Mucosa of descending colon (tissue), 3 donors: Measurements from ENCODE around the gene WDHD1. TPM values are rescaled to one million over a fixed set of nuclear protein-coding genes. Genes with fewer than 3 reads are reported as not detected.
"Not testable (repeated sequence)": the region's sequence is repeated elsewhere in the genome, so short reads cannot be mapped to it uniquely, and the experiment has no call there.

Source experiments
- ATAC-seq: fragments of 200-7000 bp; cut with Tn5 transposase; one replicate; pipeline ENCODE4 v1.9.1; 2020; ENCODE audit warnings: mild to moderate bottlenecking, moderate library complexity
- DNase-seq, 3 donors: peaks; one replicate each; pipeline ENCODE4 v3.0.0-alpha.2; 2020
- H3K36me3 ChIP-seq: fragments of 200-600 bp; one replicate; pipeline ENCODE4 v1.8.0; 2021; ENCODE audit warnings: low read depth, mild to moderate bottlenecking
- H3K4me1 ChIP-seq: fragments of 200-600 bp; one replicate; pipeline ENCODE4 v1.8.0; 2021; ENCODE audit warnings: low read depth, mild to moderate bottlenecking
- H3K4me3 ChIP-seq: fragments of 200-600 bp; one replicate; pipeline ENCODE4 v1.8.0; 2021; ENCODE audit warnings: mild to moderate bottlenecking
- H3K9me3 ChIP-seq: fragments of 200-600 bp; one replicate; pipeline ENCODE4 v1.8.0; 2021; ENCODE audit warnings: mild to moderate bottlenecking
- intact Hi-C, 2 donors: fragments of 100-400 bp; cut with DNase I in 1 of 2; cut with micrococcal nuclease in 1 of 2; formaldehyde crosslinking; loops; one replicate each; pipeline versions ENCODE4 v1.11.0 to v1.11.1; 2022; cut with DNase I, micrococcal nuclease
- total RNA-seq, 3 donors: library from RNA; stranded (reverse); fragmentation: NEBNext Ultra II Directional in 2 of 3; extraction: Animal tissue kit (Norgen Biotek cat#: 25700) in 2 of 3; gene quantifications; one replicate each; pipeline versions ENCODE4 v1.2.1 to v1.2.4, GENCODE V29; 2021 to 2023
- TF ChIP-seq, protein P1 (sequence below): fragments of 200-600 bp; IDR thresholded peaks from one replicate; pipeline ENCODE4 v1.8.0; 2022; ENCODE audit warnings: antibody characterized with exemption, mild to moderate bottlenecking
- donor health status: DM: no; HTN: no; CAD: no; lungs with moderate emphysema.
- donor health status: DM: no; HTN: no; CAD: no.
- donor health status: DM: no; HTN: yes; CAD: no.

The WDHD1 gene
- total RNA-seq, 3 donors from 2014 or later: 2.6 to 6.5 (median 3.4) TPM

- DNase-seq (no peak), ATAC-seq (no peak)
- Histone ChIP-seq H3K4me1 (peaks cover 21% of the 10 kb centered on the region), H3K9me3 (no peaks in the 10 kb centered on the region), H3K36me3 (no peaks in the 10 kb centered on the region), H3K4me3 (no peak overlapping the region)
- TF ChIP-seq, protein P1, sequence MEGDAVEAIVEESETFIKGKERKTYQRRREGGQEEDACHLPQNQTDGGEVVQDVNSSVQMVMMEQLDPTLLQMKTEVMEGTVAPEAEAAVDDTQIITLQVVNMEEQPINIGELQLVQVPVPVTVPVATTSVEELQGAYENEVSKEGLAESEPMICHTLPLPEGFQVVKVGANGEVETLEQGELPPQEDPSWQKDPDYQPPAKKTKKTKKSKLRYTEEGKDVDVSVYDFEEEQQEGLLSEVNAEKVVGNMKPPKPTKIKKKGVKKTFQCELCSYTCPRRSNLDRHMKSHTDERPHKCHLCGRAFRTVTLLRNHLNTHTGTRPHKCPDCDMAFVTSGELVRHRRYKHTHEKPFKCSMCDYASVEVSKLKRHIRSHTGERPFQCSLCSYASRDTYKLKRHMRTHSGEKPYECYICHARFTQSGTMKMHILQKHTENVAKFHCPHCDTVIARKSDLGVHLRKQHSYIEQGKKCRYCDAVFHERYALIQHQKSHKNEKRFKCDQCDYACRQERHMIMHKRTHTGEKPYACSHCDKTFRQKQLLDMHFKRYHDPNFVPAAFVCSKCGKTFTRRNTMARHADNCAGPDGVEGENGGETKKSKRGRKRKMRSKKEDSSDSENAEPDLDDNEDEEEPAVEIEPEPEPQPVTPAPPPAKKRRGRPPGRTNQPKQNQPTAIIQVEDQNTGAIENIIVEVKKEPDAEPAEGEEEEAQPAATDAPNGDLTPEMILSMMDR: no peak
- intact Hi-C loops: no loop called here
These were observed 1.2 kb upstream of the WDHD1 start for GRCh38 chr14:55028066-55028465.

- no peak for ATAC-seq
- H3K36me3 ChIP-seq: no peaks in the 10 kb centered on the region
- DNase-seq: no peak
- peaks cover 21% of the 10 kb centered on the region for H3K4me1 ChIP-seq
- H3K4me3 ChIP-seq: peak overlapping the region; percentile 42
- TF ChIP-seq, protein P1: no peak
- H3K9me3 ChIP-seq: no peaks in the 10 kb centered on the region
- intact Hi-C loops: no loop called here
These were observed 482 bp downstream of the WDHD1 start for GRCh38 chr14:55026441-55026792.

DNA sequence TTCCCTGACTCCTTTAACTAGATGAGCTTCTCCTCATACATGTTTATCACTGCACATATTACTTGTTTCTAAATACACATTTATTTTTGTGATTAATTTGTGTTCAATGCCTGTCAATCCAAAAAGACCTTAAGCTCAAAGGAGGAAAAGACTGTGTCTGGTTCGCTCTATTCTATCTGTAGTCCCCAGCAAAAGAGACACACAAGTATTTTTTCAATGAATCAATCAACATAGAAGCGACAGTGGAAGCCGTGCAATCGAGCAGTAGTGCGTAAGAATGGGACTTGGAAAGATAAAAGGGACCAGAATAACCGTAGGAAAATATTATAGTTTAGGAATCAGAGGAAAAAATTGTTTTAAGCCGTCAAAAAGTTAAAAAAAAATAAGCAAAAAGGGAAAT lies 951 bp downstream of the WDHD1 start:
- TF ChIP-seq, protein P1: no peak
- intact Hi-C loops: no loop called here

GRCh38 chr14:55024365-55024764 lies 2.5 kb downstream of the WDHD1 start:
- H3K4me3 ChIP-seq, H3K36me3 ChIP-seq, ATAC-seq, intact Hi-C loops, DNase-seq, H3K9me3 ChIP-seq: not testable (repeated sequence)
- H3K4me1 ChIP-seq: peaks cover 21% of the 10 kb centered on the region

More for the DNA sequence above, 951 bp downstream of the WDHD1 start:
- no peak for DNase-seq
- no peaks in the 10 kb centered on the region for H3K9me3 ChIP-seq
- no peak overlapping the region for H3K4me3 ChIP-seq
- no peak for ATAC-seq
- no peaks in the 10 kb centered on the region for H3K36me3 ChIP-seq
- peaks cover 21% of the 10 kb centered on the region for H3K4me1 ChIP-seq

DNA sequence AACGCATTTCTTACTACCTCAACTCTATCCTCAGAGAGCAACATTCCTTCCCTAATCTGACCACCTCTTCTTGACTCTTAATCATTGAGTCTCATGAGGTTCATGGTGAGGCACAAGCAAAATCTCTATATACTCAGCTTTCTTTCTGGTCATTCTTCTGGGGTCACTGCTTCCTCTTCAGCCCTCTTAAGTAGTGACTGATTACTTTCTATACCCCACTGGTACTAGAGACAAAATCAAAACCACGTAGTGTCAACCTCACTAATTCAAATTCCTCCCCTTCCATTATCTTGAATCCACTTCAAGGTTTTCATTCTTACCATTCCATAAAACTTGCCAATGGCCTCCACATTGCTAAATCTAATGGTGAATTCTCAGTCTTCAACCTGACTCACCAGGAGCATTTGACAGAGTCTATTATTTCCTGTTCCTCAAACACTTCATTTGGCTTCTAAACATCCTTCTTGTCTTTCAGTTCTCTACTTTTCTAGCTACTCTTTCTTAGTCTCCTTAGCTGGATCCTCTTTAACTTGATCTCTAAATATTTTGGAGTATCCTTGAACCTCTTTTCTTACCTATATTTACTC lies 6.8 kb downstream of the WDHD1 start:
- no peaks in the 10 kb centered on the region for H3K4me1 ChIP-seq
- H3K9me3 ChIP-seq: no peaks in the 10 kb centered on the region
- intact Hi-C loops: no loop called here
- ATAC-seq (no peak), DNase-seq (no peak)
- no peak overlapping the region for H3K4me3 ChIP-seq
- TF ChIP-seq, protein P1: no peak
- no peaks in the 10 kb centered on the region for H3K36me3 ChIP-seq

DNA sequence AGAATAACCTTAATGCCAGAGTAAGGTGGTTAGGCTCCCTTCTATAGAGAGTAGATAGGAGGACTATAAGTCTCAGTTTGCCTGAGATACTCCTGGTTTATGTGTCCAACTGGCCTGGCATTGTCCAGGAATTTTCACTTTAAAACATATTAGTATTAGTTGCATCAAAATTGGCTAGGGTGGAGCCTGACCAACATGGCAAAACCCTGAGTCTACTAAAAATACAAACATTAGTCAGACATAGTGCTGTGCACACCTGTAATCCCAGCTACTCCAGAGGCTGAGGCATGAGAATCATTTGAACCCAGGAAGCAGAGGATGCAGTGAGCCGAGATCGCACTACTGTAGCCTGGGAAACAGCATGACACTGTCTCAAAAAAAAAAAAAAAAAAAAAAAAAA lies 11.9 kb downstream of the WDHD1 start:
- Histone ChIP-seq H3K9me3 (no peaks in the 10 kb centered on the region), H3K36me3 (no peaks in the 10 kb centered on the region), H3K4me1 (no peaks in the 10 kb centered on the region), H3K4me3 (no peak overlapping the region)
- intact Hi-C loops: no loop called here
- ATAC-seq: no peak
- TF ChIP-seq, protein P1: no peak
- no peak for DNase-seq
